Skeletal muscle satellite cell (primary cell): ENCODE measurements around the gene TIMM8A. TPM values are rescaled to one million over a fixed set of nuclear protein-coding genes. Genes with fewer than 3 reads are reported as not detected.
"Not testable (repeated sequence)": the region's sequence is repeated elsewhere in the genome, so short reads cannot be mapped to it uniquely, and the experiment has no call there.

ENCODE experiments used
- H3K27me3 ChIP-seq: 2 replicates; pipeline ENCODE4 v1.7.0; 2013; ENCODE audit warnings: low read length; ENCODE audit not compliant: control insufficient read depth, insufficient read depth
- H3K36me3 ChIP-seq: 2 replicates; pipeline ENCODE4 v1.7.0; 2013; ENCODE audit warnings: mild to moderate bottlenecking, control low read depth, low read length; ENCODE audit not compliant: insufficient read depth
- H3K4me1 ChIP-seq: 2 replicates; pipeline ENCODE4 v1.7.0; 2013; ENCODE audit warnings: low read length; ENCODE audit not compliant: control insufficient read depth, insufficient read depth
- H3K4me2 ChIP-seq: 2 replicates; pipeline ENCODE4 v1.7.0; 2013; ENCODE audit warnings: mild to moderate bottlenecking, low read length
- H3K4me3 ChIP-seq: 2 replicates; pipeline ENCODE4 v1.7.0; 2013; ENCODE audit warnings: low read length
- H3K9ac ChIP-seq: 2 replicates; pipeline ENCODE4 v1.7.0; 2013; ENCODE audit warnings: mild to moderate bottlenecking, low read depth, low read length, moderate library complexity
- H3K9me3 ChIP-seq: replicated peaks from 2 replicates; pipeline ENCODE4 v1.7.0; 2013; ENCODE audit warnings: mild to moderate bottlenecking, control low read depth, low read length
- small RNA-seq: library from RNA; depleted of rRNA; stranded (forward); fragments of <200 nt; gene quantifications from one replicate; pipeline ENCODE3, GENCODE V24; 2012

Gene TIMM8A

GRCh38 chrX:101357166-101357795 is 8.7 kb upstream of the TIMM8A start:
- no peaks in the 10 kb centered on the region for H3K9me3 ChIP-seq
- no peaks in the 10 kb centered on the region for H3K36me3 ChIP-seq
- H3K4me3 ChIP-seq = no peak overlapping the region
- H3K27me3 ChIP-seq = peaks cover 13% of the 10 kb centered on the region
- no peak overlapping the region for H3K4me2 ChIP-seq
- no peaks in the 10 kb centered on the region for H3K4me1 ChIP-seq
- H3K9ac ChIP-seq = no peak overlapping the region

DNA sequence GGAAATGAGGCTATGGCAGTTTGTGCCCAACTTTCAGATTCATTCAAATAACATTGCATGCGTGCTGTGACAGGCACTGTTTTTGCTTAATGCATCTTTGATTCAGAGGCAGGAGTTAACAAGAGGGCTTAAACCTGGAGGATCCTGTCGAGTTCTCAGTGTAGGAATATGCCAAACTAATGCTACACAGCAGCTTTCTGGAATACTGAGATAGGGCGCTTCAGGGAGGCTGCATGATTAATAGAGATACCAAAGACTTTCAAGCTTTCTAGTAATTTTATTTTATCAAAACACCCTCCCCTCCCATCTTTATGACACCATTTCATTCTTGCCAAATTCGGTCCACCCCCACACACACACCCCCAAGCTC is 636 bp upstream of the TIMM8A start:
- H3K4me1 ChIP-seq = no peaks in the 10 kb centered on the region
- H3K27me3 ChIP-seq = peaks cover 4% of the 10 kb centered on the region
- no peaks in the 10 kb centered on the region for H3K36me3 ChIP-seq
- peak overlapping the region; percentile 82 for H3K4me3 ChIP-seq
- peak overlapping the region; percentile 83 for H3K9ac ChIP-seq
- H3K4me2 ChIP-seq = peak overlapping the region; percentile 82
- no peaks in the 10 kb centered on the region for H3K9me3 ChIP-seq

DNA sequence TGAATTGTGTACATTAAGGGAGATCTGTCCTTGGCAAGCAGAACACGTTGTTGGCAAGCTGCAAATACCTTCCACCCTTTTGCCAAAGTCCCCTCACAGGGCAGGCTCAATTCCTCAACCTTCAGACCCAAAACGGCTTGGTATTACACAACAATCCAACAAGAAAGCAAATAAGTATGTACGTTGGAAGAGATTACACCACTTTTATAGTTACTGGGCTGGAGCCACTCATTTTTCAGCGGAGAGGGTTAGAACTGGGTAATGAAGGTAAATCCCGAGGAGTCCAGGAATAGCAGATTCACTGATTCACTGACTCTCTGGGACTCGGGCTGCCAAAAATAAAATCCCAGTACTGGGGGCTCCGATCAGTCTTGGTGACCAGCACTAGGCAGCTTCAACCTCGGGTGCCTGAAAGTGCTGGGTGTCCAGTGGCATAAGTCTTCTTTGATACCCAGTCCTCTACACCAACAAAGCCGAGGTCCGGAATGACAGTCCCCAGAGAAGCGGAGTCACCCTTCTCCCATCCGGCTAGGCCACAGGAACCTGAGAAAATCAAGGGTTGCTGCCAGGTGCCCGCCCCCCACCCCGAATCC is 587 bp downstream of the TIMM8A start:
- H3K36me3 ChIP-seq = no peaks in the 10 kb centered on the region
- H3K4me2 ChIP-seq = peak overlapping the region; percentile 82
- H3K4me1 ChIP-seq = no peaks in the 10 kb centered on the region
- H3K9me3 ChIP-seq = no peaks in the 10 kb centered on the region
- peak overlapping the region; percentile 83 for H3K9ac ChIP-seq
- H3K4me3 ChIP-seq = peak overlapping the region; percentile 82
- no peaks in the 10 kb centered on the region for H3K27me3 ChIP-seq

DNA sequence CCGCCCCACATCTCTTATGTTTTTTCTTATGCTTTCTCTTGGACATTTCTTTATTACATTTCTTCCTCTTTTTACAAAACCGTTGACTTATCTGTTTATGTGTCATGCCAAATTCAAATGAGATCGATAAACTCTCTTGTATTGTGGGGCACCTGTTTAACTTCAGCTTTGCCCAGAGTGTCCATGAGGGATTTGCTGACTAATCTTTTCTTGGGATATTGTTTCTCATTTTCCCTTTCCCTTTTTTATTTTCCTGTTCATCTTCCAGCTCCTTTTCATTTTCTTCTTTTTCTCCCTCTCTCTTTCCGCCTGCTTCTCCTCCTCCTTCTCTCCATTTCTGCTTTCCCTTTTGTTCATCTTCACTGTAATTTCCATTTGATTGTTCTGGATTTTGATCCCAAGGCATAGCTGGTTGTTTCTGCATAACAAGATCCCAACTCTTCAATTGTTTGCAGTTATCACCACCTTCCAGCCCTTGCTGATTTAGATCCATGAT is 10.7 kb downstream of the TIMM8A start:
- Histone ChIP-seq H3K9me3 (no peaks in the 10 kb centered on the region), H3K4me2 (no peak overlapping the region), H3K4me1 (no peaks in the 10 kb centered on the region), H3K36me3 (no peaks in the 10 kb centered on the region), H3K27me3 (no peaks in the 10 kb centered on the region), H3K4me3 (no peak overlapping the region), H3K9ac (no peak overlapping the region)

DNA sequence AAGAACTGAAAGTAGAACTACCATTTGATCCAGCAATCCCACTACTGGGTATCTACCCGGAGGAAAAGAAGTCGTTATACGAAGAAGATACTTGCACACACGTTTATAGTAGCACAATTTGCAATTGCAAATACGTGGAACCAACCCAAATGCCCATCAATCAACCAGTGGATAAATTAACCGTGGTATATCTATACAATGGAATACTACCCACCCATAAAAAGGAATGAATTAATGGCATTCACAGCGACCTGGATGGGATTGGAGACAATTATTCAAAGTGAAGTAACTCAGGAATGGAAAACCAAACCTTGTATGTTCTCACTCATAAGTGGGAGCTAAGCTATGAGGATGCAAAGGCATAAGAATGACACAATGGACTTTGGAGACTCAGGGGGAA is 14.2 kb downstream of the TIMM8A start:
- not testable (repeated sequence) for H3K4me3 ChIP-seq, H3K9ac ChIP-seq, H3K4me2 ChIP-seq, H3K36me3 ChIP-seq, H3K9me3 ChIP-seq, H3K27me3 ChIP-seq, H3K4me1 ChIP-seq

GRCh38 chrX:101326600-101326999 is 21.9 kb downstream of the TIMM8A start:
- H3K27me3 ChIP-seq, H3K4me2 ChIP-seq, H3K9me3 ChIP-seq, H3K4me1 ChIP-seq, H3K4me3 ChIP-seq, H3K9ac ChIP-seq, H3K36me3 ChIP-seq: not testable (repeated sequence)

DNA sequence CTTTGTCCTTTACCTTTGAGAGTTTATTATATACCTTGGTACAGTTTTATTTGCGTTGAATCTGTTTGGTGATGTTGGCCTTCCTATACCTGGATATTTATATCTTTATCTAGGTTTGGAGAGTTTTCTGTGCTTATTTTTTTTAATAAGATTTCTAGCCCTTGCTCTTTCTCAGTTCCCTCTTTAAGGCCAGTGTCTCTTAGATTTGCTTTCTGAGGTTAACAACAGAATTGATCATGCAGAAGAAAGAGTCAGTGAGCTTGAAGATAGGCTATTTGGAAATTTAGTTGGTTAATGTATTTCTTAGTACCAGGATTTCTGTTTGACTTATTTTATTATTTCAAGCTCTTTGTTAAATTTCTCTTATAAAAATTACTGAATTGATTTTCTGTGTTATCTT is 44.8 kb downstream of the TIMM8A start:
- Histone ChIP-seq H3K27me3 (no peaks in the 10 kb centered on the region), H3K9me3 (no peaks in the 10 kb centered on the region), H3K4me3 (no peak overlapping the region), H3K9ac (no peak overlapping the region), H3K36me3 (no peaks in the 10 kb centered on the region), H3K4me2 (no peak overlapping the region), H3K4me1 (no peaks in the 10 kb centered on the region)

Small RNAs within 50 kb of the gene (small RNA-seq; reads per million reads assigned to genes)
- not detected for gene RNU6-934P
